ENCODE measurements around the gene MAP1B.

MAP1B gene

GRCh38 chr5:72101828-72102227 lies 5.4 kb upstream of the MAP1B start:
- no peak for DNase-seq

DNA sequence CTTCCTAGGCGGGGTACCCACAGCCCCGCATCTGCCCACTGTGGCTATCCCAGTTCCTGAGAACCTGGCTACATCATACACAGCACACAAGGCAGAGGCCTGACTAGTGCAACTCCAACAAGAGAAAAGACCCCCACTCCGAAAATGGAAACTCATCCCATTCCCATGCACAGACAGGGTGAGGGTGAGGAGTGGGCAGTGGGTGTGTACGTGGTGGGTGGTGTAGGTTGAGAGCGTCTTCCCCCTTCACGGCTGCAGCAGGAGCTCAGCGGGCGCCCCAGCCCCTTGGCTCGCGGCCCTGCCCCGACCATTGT lies 501 bp upstream of the MAP1B start:
- DNase-seq: no peak

DNA sequence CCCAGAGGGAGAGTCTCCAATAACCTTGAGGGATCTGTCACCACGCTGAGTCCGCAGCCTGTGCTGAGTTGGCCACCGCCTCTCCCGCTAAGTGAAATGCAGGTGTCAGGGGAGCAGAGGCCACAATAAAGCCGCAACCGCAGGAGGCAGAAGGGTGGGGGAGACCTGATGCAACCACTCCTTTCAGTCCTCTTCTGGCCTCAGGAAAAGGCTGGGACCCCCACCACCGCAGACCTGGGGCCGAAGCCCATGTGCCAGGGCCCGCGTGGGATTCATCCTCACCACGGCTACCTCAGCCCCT lies 576 bp downstream of the MAP1B start:
- no peak for DNase-seq

DNA sequence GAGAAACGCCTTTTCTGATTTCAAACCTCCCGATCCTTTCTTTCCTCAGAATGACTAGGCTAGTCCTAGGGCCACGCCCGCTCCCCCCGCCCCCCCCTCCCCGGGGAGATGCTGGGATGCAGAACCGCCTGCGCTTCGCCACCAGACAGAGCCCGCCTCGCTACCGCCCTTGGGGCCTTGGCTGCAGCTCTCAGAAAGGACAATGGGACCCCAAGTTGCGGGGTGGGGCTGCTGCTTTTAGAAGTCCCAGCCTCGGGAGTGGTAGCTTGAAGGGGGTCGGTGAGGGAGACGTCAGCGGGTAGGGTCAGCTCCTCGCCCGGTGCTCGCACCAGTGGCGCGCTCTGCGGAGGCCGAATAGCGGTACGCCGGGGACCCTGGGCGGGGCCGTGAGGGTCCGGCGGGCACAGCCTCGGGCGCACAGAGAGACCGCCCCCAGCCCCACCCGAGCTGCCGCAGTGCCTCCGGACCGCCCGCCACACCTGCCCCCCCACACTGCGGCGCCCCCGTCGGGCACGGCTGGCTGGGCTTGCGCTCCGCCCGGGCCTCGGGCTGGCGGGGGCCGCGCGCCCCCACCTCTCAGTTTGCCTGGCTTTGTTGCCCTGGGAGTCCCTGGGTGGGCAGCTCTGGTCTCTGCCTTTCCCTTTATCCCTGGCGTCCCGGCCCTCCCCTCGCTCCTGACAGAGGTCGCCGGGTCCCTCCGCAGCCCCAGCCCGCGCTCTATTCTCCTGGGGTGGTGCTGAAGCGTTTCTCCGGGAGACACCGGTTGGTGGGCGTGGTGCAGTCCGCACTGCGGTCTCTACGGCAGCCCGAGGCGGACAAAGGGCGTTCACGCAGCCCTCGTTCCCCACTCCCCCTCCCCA lies 1.2 kb downstream of the MAP1B start:
- no peak for DNase-seq

GRCh38 chr5:72109062-72109411 lies 1.8 kb downstream of the MAP1B start:
- DNase-seq: no peak

DNA sequence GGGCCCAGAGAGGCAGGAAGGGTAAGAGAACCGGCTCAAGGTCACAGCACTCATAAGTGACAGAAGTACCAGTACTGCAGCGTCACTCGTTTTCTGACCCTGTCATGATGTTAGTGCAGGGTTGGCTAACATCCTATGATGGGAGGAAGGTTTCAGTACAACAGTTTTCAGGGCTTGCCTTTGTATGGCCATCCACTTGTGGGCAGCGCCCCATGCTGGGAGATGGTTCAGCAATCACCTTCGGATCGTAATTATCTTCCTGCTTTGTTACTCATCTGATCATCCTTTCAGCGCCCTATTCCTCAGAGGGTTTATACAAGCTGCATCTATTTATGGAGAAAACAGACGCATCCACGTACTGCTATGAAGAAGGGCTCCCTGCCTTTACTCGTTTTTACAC lies 2.4 kb downstream of the MAP1B start:
- DNase-seq: no peak

GRCh38 chr5:72110394-72111013 lies 3.2 kb downstream of the MAP1B start:
- no peak for DNase-seq

DNA sequence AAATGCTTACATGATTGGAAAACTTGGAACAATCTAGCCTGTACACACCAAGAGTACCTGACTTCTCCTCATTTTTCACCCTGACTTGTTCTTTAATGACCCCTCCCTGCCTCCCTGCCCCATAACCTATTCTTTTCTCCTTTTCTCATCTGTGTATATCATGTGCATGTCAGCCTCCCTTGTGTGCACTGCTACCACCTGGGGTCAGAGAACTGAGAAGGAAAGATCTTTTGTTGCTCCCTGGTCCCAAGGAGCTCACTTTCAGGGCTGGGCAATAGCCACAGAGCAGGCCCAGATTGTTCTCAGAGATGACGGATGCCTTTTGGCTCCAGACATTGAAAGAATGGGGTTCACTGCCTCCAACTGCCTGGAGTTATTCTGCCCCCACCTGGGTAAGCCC lies 5.1 kb downstream of the MAP1B start:
- no peak for DNase-seq

GRCh38 chr5:72114629-72115028 lies 7.4 kb downstream of the MAP1B start:
- no peak for DNase-seq

DNA sequence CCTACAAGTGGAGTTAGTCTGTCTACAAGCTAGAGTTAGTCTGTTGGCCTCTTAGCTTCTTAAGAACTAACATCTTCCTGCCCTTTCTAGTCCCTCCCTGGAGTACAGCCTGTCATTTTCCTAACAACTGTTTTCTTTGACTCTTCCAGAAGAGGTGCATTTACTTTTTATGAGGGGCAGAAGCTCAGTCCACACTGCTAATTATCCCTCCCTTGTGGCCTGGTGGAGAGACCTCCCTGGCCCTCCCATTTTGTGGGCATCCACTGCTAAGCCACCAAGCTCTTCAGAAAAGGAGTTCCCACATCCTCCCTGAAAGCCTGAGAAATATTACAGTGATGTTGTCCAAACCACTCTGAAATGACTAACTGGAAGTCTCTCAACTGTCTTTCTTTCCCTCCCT lies 8.0 kb downstream of the MAP1B start:
- DNase-seq: no peak

DNA sequence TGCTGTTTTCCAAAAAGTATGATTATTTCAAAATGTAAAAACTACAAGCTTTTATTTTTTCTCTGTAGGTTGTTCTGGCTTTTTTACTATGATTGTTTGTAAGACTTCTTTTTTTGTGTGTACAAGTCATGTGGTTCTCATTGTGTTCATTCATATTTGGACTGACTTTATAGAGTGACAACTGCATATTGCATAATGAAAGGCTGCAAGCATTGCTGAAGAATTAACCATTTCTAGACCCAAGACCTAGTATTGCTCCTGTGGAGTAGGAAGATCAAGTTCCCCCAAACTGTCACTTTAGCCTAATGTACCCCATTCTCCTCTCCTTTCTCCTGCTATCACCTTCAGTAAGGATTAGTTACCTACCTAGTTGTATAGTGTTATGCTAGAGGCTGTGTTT lies 10.0 kb downstream of the MAP1B start:
- no peak for DNase-seq

DNA sequence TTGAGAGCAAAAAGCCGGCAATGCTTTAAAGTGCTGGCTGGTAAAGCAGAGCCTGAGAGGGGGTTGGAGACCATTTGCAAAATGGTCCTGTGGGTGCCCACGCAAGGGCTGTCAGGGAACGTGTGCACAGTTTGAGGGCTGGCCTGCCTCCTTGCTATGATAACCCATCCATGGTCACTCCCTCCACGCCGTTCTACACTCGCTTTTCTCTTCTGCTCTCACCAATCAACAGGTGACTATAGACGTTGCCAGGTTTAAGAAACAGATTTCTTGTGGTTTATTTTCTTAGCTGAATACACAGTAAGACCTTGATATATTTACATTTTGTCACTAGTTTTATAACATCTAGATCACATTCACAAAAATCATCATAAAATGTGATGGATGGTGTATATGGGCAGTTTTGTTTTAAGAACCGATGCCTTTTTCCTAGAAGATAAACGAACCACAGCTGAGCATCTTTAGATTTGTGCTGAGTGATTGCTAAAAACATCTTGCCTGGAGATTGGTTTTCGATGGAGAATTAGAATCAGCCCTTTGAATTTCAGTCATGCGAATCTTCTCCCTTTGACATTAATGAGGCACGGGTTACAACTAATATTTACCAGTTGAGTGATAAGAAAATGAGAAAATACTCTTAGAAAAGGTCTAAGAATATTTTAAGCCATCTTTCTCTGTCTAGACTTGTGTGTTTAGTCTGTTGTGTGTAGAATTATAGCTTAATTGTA lies 13.9 kb downstream of the MAP1B start:
- no peak for DNase-seq

DNA sequence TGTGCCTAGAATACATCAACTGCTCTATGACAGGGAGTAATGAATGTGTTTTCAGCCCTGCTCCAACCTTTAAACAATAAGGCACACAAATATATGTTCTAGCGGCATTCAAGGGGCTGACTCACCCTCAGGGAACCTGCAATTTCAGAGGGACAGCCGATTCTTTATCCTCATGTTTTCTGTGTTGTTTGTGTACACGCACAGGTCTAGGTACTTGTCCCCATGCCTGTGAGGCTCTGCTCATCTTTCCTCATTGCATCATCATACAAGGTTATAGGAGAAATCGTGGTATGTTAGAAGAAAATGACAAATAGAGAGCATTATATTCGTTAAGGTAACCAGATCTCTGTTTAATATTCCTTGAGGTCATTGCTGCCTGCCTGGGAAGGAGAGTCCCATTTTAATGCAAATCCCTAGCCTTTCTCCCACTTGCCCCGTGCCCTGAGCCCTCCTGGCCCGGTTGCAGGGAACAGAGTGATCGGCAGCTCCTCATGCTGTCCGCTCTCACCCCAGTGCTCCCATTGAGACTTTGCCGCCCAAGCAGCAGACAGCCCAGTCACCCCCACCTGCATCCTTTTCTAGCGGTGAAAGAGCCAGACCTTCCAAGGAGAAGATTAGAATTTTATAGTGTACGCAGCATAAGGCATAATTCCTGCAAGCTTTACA lies 14.6 kb downstream of the MAP1B start:
- no peak for DNase-seq

DNA sequence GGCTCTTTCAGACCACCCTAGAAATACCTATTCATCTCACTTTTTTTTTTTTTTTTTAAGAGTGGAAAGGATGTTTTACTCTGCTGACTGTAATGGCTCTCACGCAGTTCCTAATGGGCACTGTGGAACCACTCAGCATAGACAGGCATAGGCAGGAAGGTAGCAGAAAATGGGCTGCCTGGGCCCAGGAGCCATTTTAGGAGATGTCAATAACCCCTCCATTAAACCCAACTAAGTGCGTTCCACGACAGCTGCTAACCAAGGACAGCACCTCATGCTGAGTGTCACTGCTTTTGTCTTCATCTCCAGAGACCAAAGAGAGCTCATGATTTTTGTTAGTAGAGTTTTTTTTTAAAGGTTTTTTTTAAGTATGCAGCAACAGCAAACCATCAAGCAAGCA lies 15.3 kb downstream of the MAP1B start:
- DNase-seq: no peak

GRCh38 chr5:72123764-72124376 lies 16.6 kb downstream of the MAP1B start:
- DNase-seq: no peak

DNA sequence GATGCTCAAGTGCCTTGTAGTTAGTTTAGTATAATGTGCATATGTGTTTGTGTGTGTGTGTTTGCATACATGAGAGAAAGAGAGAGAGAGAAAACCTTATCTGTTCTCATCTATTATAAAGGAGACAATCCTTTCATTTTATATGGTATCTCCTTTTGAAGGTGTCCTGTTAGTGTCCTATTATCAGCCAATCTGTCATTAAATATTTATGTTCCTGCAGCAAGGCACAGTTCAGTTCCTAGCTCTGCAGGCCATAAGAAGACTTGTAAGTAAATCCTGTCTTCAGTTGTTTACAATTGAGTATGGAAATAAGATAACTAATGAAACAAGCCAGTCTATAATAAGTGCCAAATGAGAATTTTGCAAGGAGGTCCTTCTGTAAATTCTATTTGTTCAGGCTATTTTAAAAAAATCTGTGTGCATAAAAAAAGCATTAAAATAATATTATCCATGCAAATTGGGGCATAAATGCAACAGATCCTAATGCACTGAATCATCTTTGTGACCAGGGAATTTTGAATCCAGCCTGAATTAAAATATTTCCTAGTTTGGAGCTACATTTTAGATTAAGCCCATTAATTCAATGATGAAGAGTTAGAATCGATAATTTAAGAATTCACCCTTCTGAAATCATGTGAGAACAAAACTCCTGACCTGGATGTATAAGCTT lies 18.1 kb downstream of the MAP1B start:
- no peak for DNase-seq

- DNase-seq: no peak
These were observed 18.8 kb downstream of the MAP1B start for GRCh38 chr5:72125941-72126620.

DNA sequence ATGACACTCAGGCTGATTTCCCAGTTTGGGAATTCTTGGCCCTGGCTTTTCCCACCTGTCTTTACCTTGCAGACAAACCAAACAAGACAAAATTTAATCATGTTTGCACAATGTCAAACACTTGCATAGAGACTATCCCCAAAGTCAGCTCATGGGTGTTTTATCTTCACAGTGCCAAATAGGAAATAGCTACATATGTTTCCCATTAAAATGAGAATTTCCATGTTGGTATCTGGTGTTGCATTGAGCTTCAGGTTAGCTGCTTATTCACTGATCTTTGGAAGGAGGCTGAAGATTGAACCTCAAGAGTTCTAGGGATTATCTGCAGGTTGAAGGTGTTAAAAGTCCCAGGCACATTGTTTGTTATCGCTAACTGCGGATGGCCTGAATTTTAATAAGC lies 19.5 kb downstream of the MAP1B start:
- DNase-seq: no peak

- DNase-seq: no peak
These were observed 22.4 kb downstream of the MAP1B start for GRCh38 chr5:72129725-72130124.

GRCh38 chr5:72130351-72130761 lies 23.1 kb downstream of the MAP1B start:
- no peak for DNase-seq

- no peak for DNase-seq
These were observed 26.1 kb downstream of the MAP1B start for GRCh38 chr5:72133212-72133990.
